GM12878 (cell line): ENCODE results near the gene TSTD2.

Source experiments
- CBX3 ChIP-seq: fragments of 200-600 bp; sonication (generic); IDR thresholded peaks from 2 replicates; pipeline ENCODE4 v1.6.1; 2016; ENCODE audit warnings: low read depth, borderline replicate concordance
- CEBPB ChIP-seq, 2 experiments: fragments of 150-350 bp in 1 of 2; IDR thresholded peaks; 2 replicates each; pipeline ENCODE4 v1.6.1; 2012 to 2014; ENCODE audit warnings: low read depth in 2 of 2, low read length in 2 of 2, borderline replicate concordance in 1 of 2, inconsistent platforms in 1 of 2
- EGR1 ChIP-seq, 2 experiments: IDR thresholded peaks; 1 replicate in 1 of 2; 2 replicates in 1 of 2; pipeline ENCODE4 v1.6.1; 2011 to 2012; ENCODE audit warnings: low read depth in 2 of 2, low read length in 2 of 2, borderline replicate concordance in 1 of 2, mild to moderate bottlenecking in 1 of 2, moderate library complexity in 1 of 2
- GATAD2B ChIP-seq: fragments of 450-650 bp; conservative IDR thresholded peaks from 2 replicates; pipeline ENCODE4 v1.6.1; 2017; ENCODE audit warnings: low read depth, mild to moderate bottlenecking, moderate library complexity
- NFIC ChIP-seq: IDR thresholded peaks from 2 replicates; pipeline ENCODE4 v1.6.1; 2012; ENCODE audit warnings: low read depth, mild to moderate bottlenecking, inconsistent platforms, low read length, moderate library complexity
- POLR2A ChIP-seq: IDR thresholded peaks from 2 replicates; pipeline ENCODE4 v1.6.1; 2011; ENCODE audit warnings: low read depth, mild to moderate bottlenecking, low read length
- POLR2AphosphoS5 ChIP-seq: IDR thresholded peaks from 2 replicates; pipeline ENCODE4 v1.6.1; 2011; ENCODE audit warnings: mild to moderate bottlenecking, low read length, inconsistent platforms
- TF ChIP-seq, protein P1 (sequence below): IDR thresholded peaks from 2 replicates; pipeline ENCODE4 v1.6.1; 2012; ENCODE audit warnings: mild to moderate bottlenecking, low read depth, low read length
- TF ChIP-seq, protein P2 (sequence below), 3 experiments: IDR thresholded peaks in 2 of 3; conservative IDR thresholded peaks in 1 of 3; 2 replicates each; pipeline ENCODE4 v1.5.1; 2011; ENCODE audit warnings: low read depth in 3 of 3, low read length in 3 of 3, mild to moderate bottlenecking in 3 of 3, control low read depth in 2 of 3, moderate library complexity in 2 of 3, inconsistent platforms in 1 of 3, mixed read lengths in 1 of 3; ENCODE audit not compliant: control insufficient read depth in 2 of 3, insufficient read depth in 1 of 3; ENCODE audit errors: extremely low read depth in 1 of 3
- TF ChIP-seq, protein P3 (sequence below): IDR thresholded peaks from 2 replicates; pipeline ENCODE4 v1.6.1; 2011; ENCODE audit warnings: mild to moderate bottlenecking, low read depth, low read length, moderate library complexity; ENCODE audit not compliant: insufficient replicate concordance

DNA sequence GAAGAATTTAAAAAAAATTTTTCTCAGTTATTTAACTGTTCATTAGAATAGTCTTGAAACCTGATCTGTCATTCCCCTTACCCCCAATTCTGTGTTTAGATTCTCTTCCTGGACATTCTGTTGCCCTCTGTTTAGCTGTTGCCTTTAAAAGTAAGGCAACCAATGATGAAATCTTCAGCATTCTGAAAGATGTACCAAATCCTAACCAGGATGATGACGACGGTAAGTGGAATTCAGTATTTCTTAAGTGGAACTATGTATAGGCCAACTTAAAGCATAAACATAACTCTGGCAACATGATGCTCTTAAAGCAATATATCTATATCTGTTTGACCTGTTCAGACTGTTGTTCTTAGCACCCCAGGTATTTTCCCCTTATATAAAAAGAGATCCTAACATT lies 27.7 kb upstream of the TSTD2 start:
- TF ChIP-seq, protein P1, sequence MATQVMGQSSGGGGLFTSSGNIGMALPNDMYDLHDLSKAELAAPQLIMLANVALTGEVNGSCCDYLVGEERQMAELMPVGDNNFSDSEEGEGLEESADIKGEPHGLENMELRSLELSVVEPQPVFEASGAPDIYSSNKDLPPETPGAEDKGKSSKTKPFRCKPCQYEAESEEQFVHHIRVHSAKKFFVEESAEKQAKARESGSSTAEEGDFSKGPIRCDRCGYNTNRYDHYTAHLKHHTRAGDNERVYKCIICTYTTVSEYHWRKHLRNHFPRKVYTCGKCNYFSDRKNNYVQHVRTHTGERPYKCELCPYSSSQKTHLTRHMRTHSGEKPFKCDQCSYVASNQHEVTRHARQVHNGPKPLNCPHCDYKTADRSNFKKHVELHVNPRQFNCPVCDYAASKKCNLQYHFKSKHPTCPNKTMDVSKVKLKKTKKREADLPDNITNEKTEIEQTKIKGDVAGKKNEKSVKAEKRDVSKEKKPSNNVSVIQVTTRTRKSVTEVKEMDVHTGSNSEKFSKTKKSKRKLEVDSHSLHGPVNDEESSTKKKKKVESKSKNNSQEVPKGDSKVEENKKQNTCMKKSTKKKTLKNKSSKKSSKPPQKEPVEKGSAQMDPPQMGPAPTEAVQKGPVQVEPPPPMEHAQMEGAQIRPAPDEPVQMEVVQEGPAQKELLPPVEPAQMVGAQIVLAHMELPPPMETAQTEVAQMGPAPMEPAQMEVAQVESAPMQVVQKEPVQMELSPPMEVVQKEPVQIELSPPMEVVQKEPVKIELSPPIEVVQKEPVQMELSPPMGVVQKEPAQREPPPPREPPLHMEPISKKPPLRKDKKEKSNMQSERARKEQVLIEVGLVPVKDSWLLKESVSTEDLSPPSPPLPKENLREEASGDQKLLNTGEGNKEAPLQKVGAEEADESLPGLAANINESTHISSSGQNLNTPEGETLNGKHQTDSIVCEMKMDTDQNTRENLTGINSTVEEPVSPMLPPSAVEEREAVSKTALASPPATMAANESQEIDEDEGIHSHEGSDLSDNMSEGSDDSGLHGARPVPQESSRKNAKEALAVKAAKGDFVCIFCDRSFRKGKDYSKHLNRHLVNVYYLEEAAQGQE = no peak
- no peak for TF ChIP-seq GATAD2B
- TF ChIP-seq EGR1 (IDR thresholded peaks at IDR 0.05; ENCODE audit: borderline replicate concordance in 1 of 2, low read depth in 2 of 2, low read length in 2 of 2) = no peak
- TF ChIP-seq POLR2AphosphoS5 = no peak
- TF ChIP-seq CBX3 = no peak
- no peak for TF ChIP-seq POLR2A
- TF ChIP-seq NFIC = no peak
- TF ChIP-seq, protein P2, sequence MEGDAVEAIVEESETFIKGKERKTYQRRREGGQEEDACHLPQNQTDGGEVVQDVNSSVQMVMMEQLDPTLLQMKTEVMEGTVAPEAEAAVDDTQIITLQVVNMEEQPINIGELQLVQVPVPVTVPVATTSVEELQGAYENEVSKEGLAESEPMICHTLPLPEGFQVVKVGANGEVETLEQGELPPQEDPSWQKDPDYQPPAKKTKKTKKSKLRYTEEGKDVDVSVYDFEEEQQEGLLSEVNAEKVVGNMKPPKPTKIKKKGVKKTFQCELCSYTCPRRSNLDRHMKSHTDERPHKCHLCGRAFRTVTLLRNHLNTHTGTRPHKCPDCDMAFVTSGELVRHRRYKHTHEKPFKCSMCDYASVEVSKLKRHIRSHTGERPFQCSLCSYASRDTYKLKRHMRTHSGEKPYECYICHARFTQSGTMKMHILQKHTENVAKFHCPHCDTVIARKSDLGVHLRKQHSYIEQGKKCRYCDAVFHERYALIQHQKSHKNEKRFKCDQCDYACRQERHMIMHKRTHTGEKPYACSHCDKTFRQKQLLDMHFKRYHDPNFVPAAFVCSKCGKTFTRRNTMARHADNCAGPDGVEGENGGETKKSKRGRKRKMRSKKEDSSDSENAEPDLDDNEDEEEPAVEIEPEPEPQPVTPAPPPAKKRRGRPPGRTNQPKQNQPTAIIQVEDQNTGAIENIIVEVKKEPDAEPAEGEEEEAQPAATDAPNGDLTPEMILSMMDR (IDR thresholded peaks at IDR 0.05 in 2 of 3, conservative IDR thresholded peaks at IDR 0.05 in 1 of 3; ENCODE audit: control insufficient read depth in 2 of 3, extremely low read depth in 1 of 3, insufficient read depth in 1 of 3, low read depth in 3 of 3, low read length in 3 of 3) = no peak
- TF ChIP-seq, protein P3, sequence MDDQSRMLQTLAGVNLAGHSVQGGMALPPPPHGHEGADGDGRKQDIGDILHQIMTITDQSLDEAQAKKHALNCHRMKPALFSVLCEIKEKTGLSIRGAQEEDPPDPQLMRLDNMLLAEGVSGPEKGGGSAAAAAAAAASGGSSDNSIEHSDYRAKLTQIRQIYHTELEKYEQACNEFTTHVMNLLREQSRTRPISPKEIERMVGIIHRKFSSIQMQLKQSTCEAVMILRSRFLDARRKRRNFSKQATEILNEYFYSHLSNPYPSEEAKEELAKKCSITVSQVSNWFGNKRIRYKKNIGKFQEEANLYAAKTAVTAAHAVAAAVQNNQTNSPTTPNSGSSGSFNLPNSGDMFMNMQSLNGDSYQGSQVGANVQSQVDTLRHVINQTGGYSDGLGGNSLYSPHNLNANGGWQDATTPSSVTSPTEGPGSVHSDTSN = no peak
- TF ChIP-seq CEBPB (IDR thresholded peaks at IDR 0.05; ENCODE audit: borderline replicate concordance in 1 of 2, low read depth in 2 of 2, low read length in 2 of 2) = no peak
